Muscle layer of duodenum (tissue), 2 donors: ENCODE data around the gene TRAF3.

Source experiments
- H3K27ac ChIP-seq: one replicate; pipeline ENCODE4 v1.7.0; 2013; ENCODE audit warnings: mild to moderate bottlenecking, low read length
- H3K27me3 ChIP-seq: one replicate; pipeline ENCODE4 v1.7.0; 2013; ENCODE audit warnings: low read depth, mild to moderate bottlenecking, control low read depth, low read length
- H3K36me3 ChIP-seq, 2 donors: one replicate each; pipeline ENCODE4 v1.7.0; 2013; ENCODE audit warnings: low read length in 2 of 2, control low read depth in 1 of 2, mild to moderate bottlenecking in 1 of 2; ENCODE audit not compliant: insufficient read depth in 2 of 2, control insufficient read depth in 1 of 2
- H3K4me1 ChIP-seq, 2 donors: one replicate each; pipeline ENCODE4 v1.7.0; 2013; ENCODE audit warnings: low read length in 2 of 2, mild to moderate bottlenecking in 2 of 2, control low read depth in 1 of 2, moderate library complexity in 1 of 2; ENCODE audit not compliant: insufficient read depth in 2 of 2, control insufficient read depth in 1 of 2
- H3K4me3 ChIP-seq, 2 donors: one replicate each; pipeline ENCODE4 v1.7.0; 2013; ENCODE audit warnings: low read length in 2 of 2, low read depth in 1 of 2, mild to moderate bottlenecking in 1 of 2
- H3K9me3 ChIP-seq, 2 donors: one replicate each; pipeline ENCODE4 v1.7.0; 2013; ENCODE audit warnings: low read length in 2 of 2, control low read depth in 1 of 2, mild to moderate bottlenecking in 1 of 2; ENCODE audit not compliant: control insufficient read depth in 1 of 2
- donor health status: healthy.

TRAF3 gene

DNA sequence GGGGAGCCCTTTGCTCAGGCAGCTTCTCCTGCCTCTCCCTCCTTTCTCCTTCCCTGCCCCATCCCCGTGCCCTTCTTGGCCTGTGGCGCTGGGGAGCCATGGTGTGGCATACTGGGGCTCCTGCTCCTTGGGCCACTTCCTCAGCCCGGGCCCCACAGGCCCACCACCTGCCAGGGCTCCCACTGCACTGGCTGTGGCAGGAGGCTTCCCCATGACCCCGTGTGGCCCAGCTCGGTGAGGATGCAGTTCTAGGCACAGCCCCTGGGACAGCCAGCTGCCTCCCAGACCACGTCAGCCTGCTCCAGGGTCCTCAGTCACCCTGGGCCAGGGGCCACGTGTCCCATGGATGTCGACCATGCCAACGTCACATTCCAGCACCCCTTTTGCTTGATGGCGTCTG lies 132.2 kb downstream of the TRAF3 start:
- no peaks in the 10 kb centered on the region for H3K9me3 ChIP-seq
- no peaks in the 10 kb centered on the region for H3K4me1 ChIP-seq
- H3K27me3 ChIP-seq: no peaks in the 10 kb centered on the region
- H3K4me3 ChIP-seq: no peak overlapping the region
- peaks cover 7 to 19% of the 10 kb centered on the region in 2 donors for H3K36me3 ChIP-seq
- H3K27ac ChIP-seq: no peak overlapping the region

DNA sequence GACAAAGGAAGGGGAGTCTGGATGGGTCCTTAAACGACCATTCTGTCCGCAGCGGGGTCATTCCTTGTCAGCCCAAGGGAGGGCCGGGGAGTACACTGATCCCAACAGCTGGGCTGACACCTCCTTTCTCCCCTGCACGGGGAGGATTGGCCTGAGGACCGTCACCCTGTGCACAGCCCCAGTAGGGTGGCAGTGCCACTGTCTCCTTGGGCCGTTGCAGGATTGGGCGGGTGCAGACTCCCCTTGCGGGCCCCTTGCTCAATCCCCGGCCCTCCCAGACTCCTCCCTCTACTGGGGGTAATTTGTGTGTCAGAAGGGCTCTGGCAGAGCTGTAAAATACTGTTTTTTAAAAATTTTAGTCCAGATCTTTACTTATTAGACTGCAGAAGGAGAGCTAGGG lies 132.7 kb downstream of the TRAF3 start:
- H3K27me3 ChIP-seq: no peaks in the 10 kb centered on the region
- no peaks in the 10 kb centered on the region for H3K4me1 ChIP-seq
- no peak overlapping the region for H3K27ac ChIP-seq
- H3K9me3 ChIP-seq: no peaks in the 10 kb centered on the region
- H3K4me3 ChIP-seq: no peak overlapping the region
- H3K36me3 ChIP-seq: peaks cover 7 to 19% of the 10 kb centered on the region in 2 donors

DNA sequence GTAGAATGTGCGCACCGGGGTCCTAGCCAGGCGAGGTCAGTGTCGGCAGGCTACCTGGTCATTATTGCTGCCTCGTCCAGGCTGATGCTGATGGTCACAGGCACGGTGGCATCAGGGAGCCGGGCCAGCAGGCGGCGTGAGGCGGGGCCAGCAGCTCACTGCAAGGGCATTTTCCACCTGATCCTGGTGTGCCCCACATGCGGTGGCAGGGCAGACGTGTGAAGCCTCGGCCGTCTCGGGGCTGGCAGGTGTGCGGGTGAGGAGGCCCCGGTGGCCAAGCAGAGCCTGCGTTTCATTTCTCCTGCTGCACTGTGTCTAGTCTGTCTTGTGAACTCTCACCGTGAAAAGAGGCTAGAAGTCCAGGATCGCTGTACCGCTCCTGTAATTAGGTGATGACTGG lies 133.2 kb downstream of the TRAF3 start:
- no peaks in the 10 kb centered on the region for H3K27me3 ChIP-seq
- H3K27ac ChIP-seq: no peak overlapping the region
- H3K36me3 ChIP-seq: peaks cover 2 to 14% of the 10 kb centered on the region in 2 donors
- H3K4me1 ChIP-seq: no peaks in the 10 kb centered on the region
- no peaks in the 10 kb centered on the region for H3K9me3 ChIP-seq
- no peak overlapping the region for H3K4me3 ChIP-seq

DNA sequence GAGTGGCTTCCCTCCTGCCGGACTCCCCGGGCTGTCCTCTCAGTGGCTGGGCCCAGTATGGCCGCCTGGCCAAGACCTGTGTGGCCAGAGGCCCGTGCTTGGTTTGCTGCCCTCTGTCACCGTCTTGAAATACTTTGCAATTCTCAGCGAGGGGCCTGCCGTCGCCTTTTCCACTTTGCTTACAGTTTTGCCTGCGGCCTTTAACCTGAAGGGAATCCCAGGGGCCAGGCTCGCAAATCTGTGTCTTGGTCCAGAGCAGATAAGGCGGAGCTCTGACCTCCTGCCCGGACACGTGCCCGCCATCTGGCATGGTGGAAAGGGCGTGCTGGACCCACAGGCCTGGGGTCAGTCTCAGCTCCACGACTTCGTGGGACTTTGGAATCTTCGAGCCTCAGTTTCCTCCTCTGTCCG lies 134.3 kb downstream of the TRAF3 start:
- peaks cover 0 to 10% of the 10 kb centered on the region in 2 donors for H3K36me3 ChIP-seq
- H3K4me1 ChIP-seq: no peaks in the 10 kb centered on the region
- no peaks in the 10 kb centered on the region for H3K9me3 ChIP-seq
- H3K27ac ChIP-seq: no peak overlapping the region
- H3K27me3 ChIP-seq: no peaks in the 10 kb centered on the region
- H3K4me3 ChIP-seq: no peak overlapping the region

DNA sequence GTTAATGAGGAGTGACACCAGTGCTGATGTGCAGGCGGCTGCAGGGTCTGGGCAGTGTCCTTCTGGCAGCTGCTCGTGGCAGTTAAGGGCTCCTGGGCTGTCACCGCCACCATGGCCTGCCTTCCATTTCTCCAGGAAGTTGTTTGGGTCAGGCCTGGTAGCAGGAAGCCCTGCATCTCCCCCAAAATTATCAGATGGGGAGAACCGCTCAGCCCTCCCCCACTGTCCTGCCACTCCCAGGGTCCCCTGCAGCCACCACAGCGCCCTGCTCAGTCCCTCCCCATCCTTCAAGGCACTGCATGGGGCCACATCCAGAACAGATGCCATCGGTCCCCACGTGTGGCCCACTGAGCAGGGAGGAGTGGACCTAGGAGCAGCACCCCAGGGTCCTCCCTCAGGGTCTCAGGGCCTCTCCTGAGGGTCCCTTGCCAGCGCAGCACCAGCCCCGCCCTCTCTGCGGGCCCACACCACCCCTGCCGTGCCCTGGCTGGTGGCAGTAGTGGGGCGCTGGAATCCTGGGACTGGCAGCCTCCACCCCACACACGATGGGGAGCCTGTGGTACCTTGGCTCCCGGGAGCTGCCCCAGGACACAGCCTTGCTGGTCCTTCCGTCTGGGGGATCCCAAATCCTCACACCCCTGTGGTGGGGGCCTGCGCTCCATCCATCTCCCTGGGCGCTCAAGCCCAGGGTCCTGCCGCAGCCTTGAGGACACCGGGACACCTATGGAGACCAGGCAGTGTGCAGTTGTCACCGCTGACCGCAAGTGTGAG lies 134.9 kb downstream of the TRAF3 start:
- Histone ChIP-seq H3K4me3 (no peak overlapping the region), H3K36me3 (peaks cover 0 to 6% of the 10 kb centered on the region in 2 donors), H3K9me3 (no peaks in the 10 kb centered on the region), H3K27ac (no peak overlapping the region), H3K27me3 (no peaks in the 10 kb centered on the region), H3K4me1 (no peaks in the 10 kb centered on the region)

DNA sequence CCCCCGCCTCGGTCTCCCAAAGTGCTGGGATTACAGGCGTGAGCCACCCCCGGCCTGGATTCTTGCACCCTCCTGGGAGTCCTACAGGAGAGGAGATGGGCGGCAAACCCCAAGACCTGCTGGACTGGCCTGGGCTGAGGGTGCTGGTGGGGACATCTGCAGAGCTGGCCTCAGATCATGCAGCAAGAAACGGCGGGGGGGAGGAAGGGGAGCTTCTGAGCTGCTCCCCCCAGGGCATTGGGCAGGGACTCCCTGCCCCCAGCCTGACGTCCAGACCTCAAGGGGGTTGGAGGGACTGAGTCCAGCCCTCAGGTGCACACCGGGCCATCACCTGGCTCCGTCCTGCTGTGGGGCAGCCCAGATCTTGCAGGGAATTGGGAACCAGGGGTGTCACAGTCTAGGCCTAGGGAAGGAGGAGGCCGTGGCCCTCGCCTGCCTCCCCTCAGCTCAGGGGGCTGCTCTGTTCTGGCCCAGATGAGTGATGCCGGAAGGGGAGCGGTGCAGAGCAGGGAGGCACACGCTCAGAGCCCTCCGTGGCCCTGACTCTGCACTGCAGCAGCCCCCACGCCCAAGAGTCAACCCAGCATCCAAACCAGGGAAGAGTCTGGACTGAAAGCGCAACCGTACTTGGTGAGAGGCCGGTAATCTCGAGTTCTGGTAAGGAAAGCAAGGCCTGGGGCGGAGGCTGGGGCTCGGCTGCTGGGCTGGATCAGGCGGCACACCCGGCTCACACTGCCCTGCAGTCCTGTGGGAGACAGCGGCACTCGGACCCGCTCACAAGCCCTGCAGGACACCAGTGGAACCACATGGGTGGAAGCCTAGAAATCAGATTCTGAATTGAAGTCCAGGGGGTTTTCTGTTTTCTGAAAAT lies 136.3 kb downstream of the TRAF3 start:
- no peaks in the 10 kb centered on the region for H3K36me3 ChIP-seq

DNA sequence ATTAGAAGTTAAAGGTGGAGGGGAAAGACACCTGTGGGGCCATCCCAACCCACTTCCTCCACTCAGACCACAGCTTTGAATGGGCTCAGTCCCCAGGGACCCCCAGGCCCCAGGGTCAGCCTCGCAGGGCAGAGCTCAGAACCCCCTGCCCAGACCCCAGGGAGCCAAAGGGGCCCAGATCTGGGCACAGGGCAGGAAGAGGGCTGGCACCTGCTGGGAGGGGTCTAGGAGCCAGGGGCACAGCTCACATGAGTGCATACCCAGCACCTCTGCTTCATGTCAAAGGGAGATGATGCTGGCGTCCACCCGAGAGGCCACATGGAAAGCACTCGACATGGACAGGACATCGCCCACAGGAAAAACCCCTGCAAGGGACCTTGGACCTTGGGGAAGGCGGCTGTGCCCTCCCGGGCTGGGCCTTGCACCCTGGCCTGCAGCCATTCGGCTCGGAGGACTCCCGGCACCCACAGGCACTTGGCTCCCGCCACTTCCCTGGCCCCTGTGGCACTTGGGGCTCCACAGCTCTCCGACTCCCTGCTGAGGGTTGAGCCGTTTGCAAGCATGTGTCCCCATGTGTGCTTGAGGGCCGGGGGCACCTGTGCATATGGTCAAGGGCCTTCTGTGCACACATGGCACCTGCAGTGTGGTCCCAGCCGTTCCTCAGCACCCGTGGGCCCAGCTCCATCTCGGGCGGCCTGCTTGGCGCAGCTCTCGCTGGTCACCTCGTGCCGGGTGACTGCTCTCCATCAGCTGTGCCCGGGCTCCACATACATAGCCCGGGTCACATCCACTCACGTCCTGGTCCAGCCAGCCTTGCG lies 137.4 kb downstream of the TRAF3 start:
- Histone ChIP-seq H3K4me1 (no peaks in the 10 kb centered on the region), H3K27ac (no peak overlapping the region), H3K9me3 (no peaks in the 10 kb centered on the region), H3K27me3 (no peaks in the 10 kb centered on the region), H3K36me3 (no peaks in the 10 kb centered on the region), H3K4me3 (no peak overlapping the region)

More for the DNA sequence above, 136.3 kb downstream of the TRAF3 start:
- no peak overlapping the region for H3K27ac ChIP-seq
- no peaks in the 10 kb centered on the region for H3K9me3 ChIP-seq
- H3K4me3 ChIP-seq: no peak overlapping the region
- no peaks in the 10 kb centered on the region for H3K4me1 ChIP-seq
- no peaks in the 10 kb centered on the region for H3K27me3 ChIP-seq

DNA sequence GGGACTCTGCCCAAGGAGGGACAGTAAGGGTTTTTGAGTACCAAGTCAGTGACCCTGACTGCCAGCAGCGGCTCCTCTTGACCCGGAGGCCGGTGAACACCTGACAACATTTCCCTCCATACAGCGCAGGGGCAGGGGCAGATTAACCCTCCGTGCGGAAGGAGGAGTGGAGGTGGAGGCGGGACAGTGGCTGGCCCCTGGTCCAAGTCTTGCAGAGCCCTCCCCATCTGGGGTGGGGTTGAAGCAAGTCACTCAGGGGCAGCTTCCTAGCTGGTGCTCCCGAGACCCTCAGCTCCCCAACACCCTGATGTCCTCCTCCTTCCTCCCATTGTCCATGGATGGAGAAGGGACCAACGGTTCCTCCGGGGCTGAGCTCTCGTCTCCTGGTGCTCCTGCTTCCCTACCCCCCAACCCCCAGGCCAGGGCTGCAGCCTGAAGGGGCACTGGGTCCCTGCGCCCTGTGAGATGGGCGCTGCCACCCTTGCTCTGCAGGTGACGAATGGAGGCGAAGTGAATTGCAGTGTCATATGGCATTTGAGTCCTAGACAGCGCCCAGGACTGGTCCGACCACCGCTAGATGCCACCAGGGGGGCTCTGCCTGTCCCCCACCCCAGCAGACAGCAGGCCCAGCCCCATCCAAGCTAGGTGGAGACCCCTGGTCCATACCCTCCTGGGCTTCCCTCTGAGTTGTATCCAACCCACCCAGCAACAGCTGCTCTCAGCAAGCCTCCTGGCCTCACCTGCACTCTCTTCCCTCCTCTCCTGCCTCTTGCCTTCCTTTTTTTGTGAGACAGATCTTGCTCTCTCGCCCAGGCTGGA lies 138.3 kb downstream of the TRAF3 start:
- Histone ChIP-seq H3K4me1 (no peaks in the 10 kb centered on the region), H3K27ac (no peak overlapping the region), H3K36me3 (no peaks in the 10 kb centered on the region), H3K27me3 (no peaks in the 10 kb centered on the region), H3K4me3 (no peak overlapping the region), H3K9me3 (no peaks in the 10 kb centered on the region)

DNA sequence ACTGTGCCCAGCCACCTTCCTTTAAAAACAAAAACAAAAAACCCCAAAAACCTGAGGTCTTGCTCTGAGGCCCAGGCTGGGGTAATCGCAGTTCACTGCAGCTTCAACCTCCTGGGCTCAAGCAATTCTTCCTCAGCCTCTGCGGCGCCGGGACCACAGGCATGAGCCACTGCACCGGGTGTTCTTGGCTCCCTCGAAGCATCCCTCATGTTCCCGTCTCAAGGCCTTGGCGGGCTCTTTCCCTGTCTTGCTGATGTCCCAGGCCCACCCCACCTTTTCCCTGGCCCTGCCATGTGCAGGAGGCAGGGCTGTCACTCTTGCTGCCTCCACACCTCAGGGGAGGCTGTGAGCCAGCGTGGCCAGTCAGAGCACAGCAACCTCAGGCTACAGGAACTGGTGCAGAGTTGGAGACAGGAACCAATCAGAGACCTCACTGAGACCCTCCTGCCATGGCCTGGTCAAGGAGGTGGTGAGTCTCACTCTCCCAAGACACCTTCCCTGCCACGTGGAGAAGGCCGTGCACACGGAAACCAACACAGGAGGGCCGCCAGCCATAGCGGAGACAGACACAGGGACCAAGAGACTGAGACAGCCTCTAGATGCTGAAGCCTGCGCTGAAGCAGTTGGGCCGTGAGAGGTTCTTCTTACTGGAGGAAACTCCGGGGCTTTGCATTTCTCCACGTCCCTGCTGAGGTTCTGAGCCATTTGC lies 139.3 kb downstream of the TRAF3 start:
- Histone ChIP-seq H3K9me3 (no peaks in the 10 kb centered on the region), H3K27ac (no peak overlapping the region), H3K4me1 (no peaks in the 10 kb centered on the region), H3K36me3 (no peaks in the 10 kb centered on the region), H3K27me3 (no peaks in the 10 kb centered on the region), H3K4me3 (no peak overlapping the region)

DNA sequence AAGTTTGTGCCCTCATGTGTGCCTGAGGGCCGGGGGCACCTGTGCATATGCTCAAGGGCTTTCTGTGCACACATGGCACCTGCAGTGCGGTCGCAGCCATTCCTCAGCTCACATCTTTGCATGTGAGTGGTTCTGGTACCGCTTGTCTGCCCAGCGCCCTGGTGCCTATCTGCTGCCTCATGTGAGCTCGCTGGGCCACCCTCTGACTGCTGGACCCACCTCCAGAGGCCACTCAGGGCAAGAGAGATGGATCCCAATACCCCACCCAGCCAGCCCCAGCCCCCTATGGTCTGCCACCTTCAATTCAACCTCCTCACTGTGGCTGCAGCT lies 139.8 kb downstream of the TRAF3 start:
- H3K9me3 ChIP-seq: no peaks in the 10 kb centered on the region
- no peaks in the 10 kb centered on the region for H3K36me3 ChIP-seq
- H3K4me1 ChIP-seq: no peaks in the 10 kb centered on the region
- no peak overlapping the region for H3K27ac ChIP-seq
- H3K27me3 ChIP-seq: no peaks in the 10 kb centered on the region
- no peak overlapping the region for H3K4me3 ChIP-seq
